Retina (tissue), 1 donor: ENCODE data around the gene MYMX.
A peak's percentile ranks its signal among the peaks of the same experiment; 100 is the strongest.
"Not testable (repeated sequence)": the region's sequence is repeated elsewhere in the genome, so short reads cannot be mapped to it uniquely, and the experiment has no call there.

Experiments
- DNase-seq: peaks from one replicate; pipeline ENCODE4 v3.0.0-alpha.2; 2016

Gene MYMX

GRCh38 chr6:44220913-44221290 is 4.2 kb downstream of the MYMX start:
- DNase-seq: no peak

GRCh38 chr6:44221291-44221960 is 4.7 kb downstream of the MYMX start:
- DNase-seq: peak; percentile 47

GRCh38 chr6:44221961-44222335 is 5.2 kb downstream of the MYMX start:
- no peak for DNase-seq

- DNase-seq: peak; percentile 69
Measured at GRCh38 chr6:44222486-44223318, 6.0 kb downstream of the MYMX start.

GRCh38 chr6:44223319-44224028 is 6.7 kb downstream of the MYMX start, which contains the start of gene SLC29A1:
Gene SLC29A1, plus strand, starts transcription at chr6:44223595. Its CDS starts 3,719 bp downstream, at chr6:44227314.
- peak; percentile 73 for DNase-seq

GRCh38 chr6:44224029-44224964 is 7.6 kb downstream of the MYMX start:
- peak; percentile 65 for DNase-seq

GRCh38 chr6:44224965-44225305 is 8.2 kb downstream of the MYMX start:
- no peak for DNase-seq

- DNase-seq: no peak
Measured at GRCh38 chr6:44225579-44226325, 9.0 kb downstream of the MYMX start.

- peak; percentile 46 for DNase-seq
Measured at GRCh38 chr6:44226368-44227147, 9.8 kb downstream of the MYMX start.

GRCh38 chr6:44227148-44227793 is 10.5 kb downstream of the MYMX start:
- no peak for DNase-seq

- DNase-seq: no peak
Measured at GRCh38 chr6:44228031-44228430, 11.3 kb downstream of the MYMX start.

GRCh38 chr6:44228433-44228832 is 11.7 kb downstream of the MYMX start:
- no peak for DNase-seq

GRCh38 chr6:44228836-44229235 is 12.1 kb downstream of the MYMX start:
- DNase-seq: no peak

- DNase-seq: no peak
Measured at GRCh38 chr6:44229376-44230033, 12.8 kb downstream of the MYMX start.

- no peak for DNase-seq
Measured at GRCh38 chr6:44230034-44230675, 13.4 kb downstream of the MYMX start.

GRCh38 chr6:44231426-44231825 is 14.7 kb downstream of the MYMX start:
- DNase-seq: not testable (repeated sequence)

- no peak for DNase-seq
Measured at GRCh38 chr6:44232676-44233566, 16.2 kb downstream of the MYMX start.

GRCh38 chr6:44233567-44234100 is 16.9 kb downstream of the MYMX start:
- DNase-seq: no peak
